Esophagus squamous epithelium (tissue), 4 donors: ENCODE measurements around the gene CUL7.

Source experiments
- CTCF ChIP-seq, 6 experiments: fragments of 450-650 bp in 4 of 6; fragments of 200-600 bp in 2 of 6; sonication (generic) in 2 of 6; IDR thresholded peaks; one replicate each; pipeline ENCODE4 v1.5.1; 2016 to 2019; ENCODE audit warnings: antibody characterized with exemption in 6 of 6, mild to moderate bottlenecking in 4 of 6, moderate library complexity in 4 of 6
- POLR2A ChIP-seq, 4 donors: fragments of 450-650 bp; IDR thresholded peaks; one replicate each; pipeline ENCODE4 v1.6.1; 2017; ENCODE audit warnings: antibody characterized with exemption in 4 of 4, mild to moderate bottlenecking in 4 of 4, moderate library complexity in 3 of 4

- no peak for TF ChIP-seq CTCF (IDR thresholded peaks at IDR 0.05)
- TF ChIP-seq POLR2A (IDR thresholded peaks at IDR 0.05), result no peak
Measured at GRCh38 chr6:42989923-42990322, 63.7 kb downstream of the CUL7 start.
